ENCODE results near the gene SH3RF3.

Gene SH3RF3

GRCh38 chr2:109404681-109405080 is 275.7 kb downstream of the SH3RF3 start:
- no peak for DNase-seq

- DNase-seq: no peak
Observed at GRCh38 chr2:109405873-109406272, 276.9 kb downstream of the SH3RF3 start.

GRCh38 chr2:109406301-109406700 is 277.3 kb downstream of the SH3RF3 start:
- no peak for DNase-seq

- DNase-seq: no peak
Observed at GRCh38 chr2:109407276-109408042, 278.5 kb downstream of the SH3RF3 start.

GRCh38 chr2:109408043-109408335 is 279.0 kb downstream of the SH3RF3 start:
- no peak for DNase-seq

GRCh38 chr2:109409321-109410038 is 280.5 kb downstream of the SH3RF3 start:
- no peak for DNase-seq

GRCh38 chr2:109410039-109410815 is 281.2 kb downstream of the SH3RF3 start:
- no peak for DNase-seq

DNA sequence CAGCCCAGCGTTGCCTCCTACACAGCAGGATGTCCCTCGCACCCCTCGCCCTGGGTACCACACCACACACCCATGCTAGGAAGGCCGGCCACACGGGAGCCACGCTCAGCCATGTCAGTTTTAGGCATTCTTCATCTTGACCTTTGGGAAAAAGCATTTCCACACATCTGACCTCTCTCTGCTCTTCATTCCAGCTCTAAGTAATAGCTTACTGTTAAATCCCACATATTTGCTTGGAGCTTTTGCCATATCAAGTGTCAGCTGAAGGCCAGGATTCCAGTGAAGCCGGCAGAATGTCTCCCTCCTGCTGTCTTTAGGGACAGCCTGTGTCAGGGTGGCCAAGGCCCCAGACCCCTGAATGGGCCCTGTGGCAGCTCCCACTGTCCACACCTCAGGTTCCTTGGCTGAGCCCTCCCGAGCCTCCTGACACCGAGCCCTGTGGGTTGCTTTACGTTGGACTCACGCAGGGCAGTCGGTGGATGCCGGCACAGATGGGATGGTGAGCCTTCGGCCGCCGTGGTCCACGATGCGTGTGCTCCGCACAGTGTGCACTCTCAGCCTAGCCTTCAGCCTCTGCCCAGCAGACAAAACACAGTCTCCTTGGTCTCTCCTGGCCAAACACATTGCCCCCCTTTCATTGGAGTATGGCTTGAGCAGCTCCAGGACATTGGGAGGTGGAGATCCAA is 282.8 kb downstream of the SH3RF3 start:
- DNase-seq: no peak

DNA sequence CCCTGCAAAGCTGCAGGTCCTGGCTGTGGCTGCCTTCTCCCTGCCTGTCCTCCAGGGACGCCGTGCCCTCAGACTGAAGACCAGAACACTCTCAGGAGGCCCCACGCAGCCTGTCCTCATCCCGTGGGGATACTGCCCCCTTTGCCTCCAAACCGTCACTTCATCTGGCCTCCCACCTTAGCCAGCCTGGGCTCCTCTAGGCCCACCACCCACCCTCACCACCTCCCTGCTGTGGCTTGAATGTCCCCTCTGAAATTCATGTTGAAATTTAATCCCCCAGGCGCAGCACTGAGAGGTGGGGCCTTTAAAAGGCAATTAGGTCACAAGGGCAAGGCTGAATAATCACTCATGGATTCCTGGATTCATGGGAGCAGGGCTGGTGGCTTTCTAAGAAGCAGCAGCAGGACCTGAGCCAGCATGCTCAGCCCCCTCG is 286.6 kb downstream of the SH3RF3 start:
- DNase-seq: no peak

GRCh38 chr2:109417701-109418335 is 288.8 kb downstream of the SH3RF3 start:
- DNase-seq: no peak

- DNase-seq: no peak
Observed at GRCh38 chr2:109418716-109419115, 289.7 kb downstream of the SH3RF3 start.

DNA sequence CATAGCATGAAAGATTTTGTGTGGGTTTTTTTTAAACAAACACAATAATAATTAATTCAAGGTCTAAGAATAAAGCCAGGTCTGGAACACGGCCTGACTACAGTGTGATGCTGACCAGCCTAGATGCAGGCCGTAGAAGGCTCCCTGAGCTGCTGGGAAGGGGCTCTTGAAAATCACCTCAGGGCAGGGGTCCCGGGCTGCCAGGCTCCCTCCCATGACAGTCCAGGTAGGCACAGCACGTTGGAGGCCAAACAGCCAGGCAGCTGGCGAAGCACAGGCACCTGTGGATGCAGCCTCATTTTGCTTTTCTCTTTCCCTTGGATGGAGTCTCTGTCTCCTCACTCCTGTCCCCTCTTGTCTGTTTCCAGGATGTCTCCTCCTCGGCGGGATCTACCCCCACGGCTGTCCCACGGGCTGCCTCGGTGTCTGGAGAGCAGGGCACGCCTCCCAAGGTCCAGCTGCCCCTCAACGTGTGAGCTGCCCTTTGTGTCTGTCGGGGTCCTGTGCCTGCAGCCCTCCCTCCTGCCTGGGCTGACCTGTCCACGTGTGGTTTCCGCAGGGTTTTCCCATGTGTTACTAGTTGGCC is 290.3 kb downstream of the SH3RF3 start:
- no peak for DNase-seq

- DNase-seq: no peak
Observed at GRCh38 chr2:109419960-109420370, 291.0 kb downstream of the SH3RF3 start.

- DNase-seq: no peak
Observed at GRCh38 chr2:109421101-109421500, 292.1 kb downstream of the SH3RF3 start.

DNA sequence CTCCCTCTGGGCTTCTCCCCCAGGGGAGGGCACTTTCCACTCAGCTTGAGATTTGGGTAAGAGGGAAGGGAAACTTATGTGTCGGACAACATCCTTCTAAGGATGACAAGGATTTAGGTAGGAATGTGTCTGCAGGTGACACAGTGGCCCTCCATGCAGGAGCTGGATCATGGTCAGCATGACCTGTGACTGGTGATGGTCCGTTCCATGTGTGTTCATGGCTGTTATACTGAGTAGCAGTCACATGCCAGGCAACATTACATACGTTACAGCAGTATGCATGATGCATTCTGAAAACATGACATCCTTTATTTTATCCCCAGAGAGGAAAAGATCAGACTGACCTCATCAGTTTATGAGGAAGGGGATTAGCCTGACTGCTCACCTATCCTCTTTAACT is 292.6 kb downstream of the SH3RF3 start:
- no peak for DNase-seq

DNA sequence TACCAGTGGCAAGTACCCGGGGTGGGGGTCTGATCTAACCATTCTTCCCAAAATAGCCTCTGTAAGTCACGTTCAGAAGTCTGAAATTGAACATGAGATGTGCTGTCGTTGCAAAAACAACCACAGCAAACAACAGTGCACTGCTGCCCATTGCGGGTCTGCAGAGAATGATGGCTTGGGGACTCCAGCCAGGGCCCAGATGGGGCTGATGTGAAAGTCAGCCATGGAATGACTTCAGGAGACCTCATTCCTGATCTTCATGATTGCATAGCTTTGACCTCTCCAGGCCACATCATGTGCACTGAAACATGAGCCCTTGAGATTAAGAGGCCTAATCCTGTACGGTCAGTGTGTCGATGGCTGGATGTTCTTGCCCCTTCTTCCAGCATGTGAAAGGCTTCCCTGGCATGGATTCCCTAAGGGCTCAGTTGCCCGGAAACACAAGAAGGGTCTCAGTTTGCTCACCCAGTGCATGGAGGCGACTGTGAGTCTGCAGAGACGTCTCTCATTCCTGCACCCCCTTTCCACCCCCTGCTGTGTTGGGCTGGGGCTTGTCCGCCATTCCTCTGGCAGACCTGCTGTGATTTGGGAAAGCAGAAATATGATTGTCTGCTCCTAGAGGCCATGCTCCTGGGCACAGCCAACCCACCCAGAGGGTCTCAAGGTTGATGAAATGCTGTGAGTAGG is 293.2 kb downstream of the SH3RF3 start:
- no peak for DNase-seq

DNA sequence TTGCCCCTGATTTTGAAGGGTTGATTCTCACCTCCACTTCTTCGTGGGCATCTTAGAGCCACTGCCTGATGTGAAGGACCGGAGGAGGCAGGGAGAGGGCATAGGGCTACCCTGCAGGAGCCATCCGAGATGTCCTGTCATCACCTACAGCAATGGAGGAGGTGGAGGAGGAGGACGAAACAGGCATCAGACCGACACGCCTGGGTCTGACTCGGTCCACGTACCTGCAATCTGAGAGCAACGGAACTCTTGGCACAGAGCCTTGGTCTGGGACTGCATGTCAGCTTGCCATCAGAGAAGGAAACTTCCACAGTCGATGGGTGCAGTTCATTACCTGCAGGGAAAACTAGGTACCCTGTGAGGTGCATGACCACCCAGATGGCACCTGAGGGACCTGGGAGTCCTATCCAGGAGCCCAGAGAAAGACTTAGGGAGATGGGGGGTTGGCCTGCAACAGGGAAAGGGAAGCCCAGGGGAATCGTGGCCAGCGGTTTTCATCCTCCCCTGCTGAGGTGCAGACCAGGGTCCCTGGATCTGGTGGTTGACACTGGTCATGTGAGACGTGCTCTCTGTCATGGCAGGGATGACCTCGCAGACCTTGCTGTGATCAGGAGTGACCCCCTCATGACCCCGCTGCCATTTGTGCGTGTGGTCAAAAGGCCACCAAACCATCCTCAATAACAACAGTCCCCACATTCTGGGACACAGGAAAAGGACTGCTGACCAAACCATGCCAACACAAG is 293.9 kb downstream of the SH3RF3 start:
- DNase-seq: no peak

GRCh38 chr2:109423556-109424359 is 294.8 kb downstream of the SH3RF3 start:
- no peak for DNase-seq

DNA sequence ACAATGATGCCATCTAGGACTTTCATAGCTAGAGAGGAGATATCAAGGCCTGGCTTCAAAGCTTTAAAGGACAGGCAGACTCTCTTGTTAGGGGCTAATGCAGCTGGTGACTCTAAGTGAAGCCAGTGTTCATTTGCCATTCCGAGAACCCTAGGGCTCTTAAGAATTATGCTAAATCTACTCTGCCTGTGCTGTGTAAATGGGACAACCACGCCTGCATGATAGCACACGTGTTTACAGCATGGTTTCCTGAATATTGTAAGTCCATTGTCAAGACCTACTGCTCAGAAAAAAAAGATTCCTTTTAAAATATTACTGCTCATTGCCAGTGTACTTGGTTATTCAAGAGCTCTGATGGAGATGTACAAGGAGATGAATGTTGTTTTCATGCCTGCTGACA is 296.4 kb downstream of the SH3RF3 start:
- DNase-seq: no peak

DNA sequence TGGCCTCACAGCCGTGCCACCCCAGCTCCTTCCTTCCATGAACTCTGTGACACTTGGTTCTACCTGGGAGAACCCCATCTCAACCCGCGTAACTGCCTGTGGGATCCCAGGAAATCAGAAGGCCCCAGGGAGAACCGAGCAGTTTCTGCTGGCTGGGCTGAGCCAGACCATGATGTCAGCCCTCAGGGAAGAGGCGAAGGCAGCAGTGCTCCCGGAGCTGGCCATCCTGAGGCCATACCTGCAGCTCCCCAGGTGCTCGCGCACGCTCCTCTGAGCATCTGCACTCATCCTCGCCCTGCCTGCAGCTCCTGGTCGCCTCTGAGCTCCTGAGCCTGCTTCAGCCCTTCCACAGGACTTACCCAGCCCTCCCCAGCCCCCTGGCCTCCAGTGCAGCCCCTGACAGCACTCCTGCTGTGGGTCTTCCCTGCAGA is 298.7 kb downstream of the SH3RF3 start:
- no peak for DNase-seq

Data from NCI-H1694 treated with DMSO at 0.1 percent for 48 hours (cell line).